NCI-H345 treated with DMSO at 0.1 percent for 48 hours (cell line): ENCODE measurements around the gene SLC22A1.

Experiments used
- DNase-seq: peaks from one replicate; lab custom pipeline; 2025; ENCODE audit not compliant: unreplicated experiment; lab: John Stamatoyannopoulos, UW

SLC22A1 gene

DNA sequence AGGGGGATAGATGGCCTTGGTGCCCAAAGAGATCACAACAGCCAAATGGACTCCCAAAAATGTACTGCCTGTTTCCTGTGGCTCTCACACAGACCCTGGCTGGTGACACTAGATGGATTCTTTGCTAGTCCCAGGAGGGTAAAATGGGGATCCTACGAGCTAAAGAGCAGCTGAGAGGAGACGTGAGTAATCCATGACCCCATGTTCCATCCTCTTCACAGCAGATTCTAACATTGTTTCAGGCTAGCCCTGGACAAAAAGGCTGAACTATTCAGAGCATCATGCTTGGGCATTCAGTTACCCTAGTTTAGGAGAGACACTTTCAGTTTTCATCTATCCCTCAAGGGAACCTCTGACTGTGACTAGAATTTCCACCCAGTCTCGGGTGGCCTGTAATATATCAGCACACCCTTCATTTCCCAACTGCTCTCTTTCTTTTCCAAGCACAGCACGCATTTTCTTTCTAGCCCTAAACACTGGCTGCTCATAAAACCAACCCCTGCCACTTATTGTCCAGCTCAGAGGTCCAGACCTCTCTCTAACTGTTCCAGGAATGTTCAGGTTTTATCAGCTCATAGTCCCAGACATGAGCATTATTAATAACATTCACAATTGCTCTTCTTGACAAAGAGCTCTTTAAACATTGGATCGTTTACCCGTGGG lies 48.5 kb downstream of the SLC22A1 start:
- DNase-seq: no peak

GRCh38 chr6:160172704-160173103 lies 51.1 kb downstream of the SLC22A1 start:
- no peak for DNase-seq

- DNase-seq: no peak
These were observed 52.4 kb downstream of the SLC22A1 start for GRCh38 chr6:160173806-160174527.

GRCh38 chr6:160174681-160175080 lies 53.1 kb downstream of the SLC22A1 start:
- no peak for DNase-seq

DNA sequence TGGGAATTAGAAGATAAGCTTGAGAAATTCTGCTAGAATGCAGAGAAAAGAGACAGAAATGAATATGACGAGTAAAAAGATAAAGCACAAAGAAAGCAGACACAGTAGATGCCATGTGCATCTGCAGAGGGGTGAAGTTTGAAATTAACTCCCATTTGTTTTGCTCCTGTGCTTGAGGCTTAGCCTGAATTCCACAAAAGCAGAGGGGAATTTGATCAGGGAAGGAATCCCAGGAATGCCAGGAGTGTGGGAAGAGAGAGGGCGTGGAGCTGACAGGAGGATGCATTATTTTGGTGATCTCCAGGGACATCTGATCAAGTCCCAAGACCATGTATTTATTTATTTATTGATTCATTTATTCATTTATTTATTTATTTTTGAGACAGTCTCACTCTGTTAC lies 55.6 kb downstream of the SLC22A1 start:
- DNase-seq: no peak

DNA sequence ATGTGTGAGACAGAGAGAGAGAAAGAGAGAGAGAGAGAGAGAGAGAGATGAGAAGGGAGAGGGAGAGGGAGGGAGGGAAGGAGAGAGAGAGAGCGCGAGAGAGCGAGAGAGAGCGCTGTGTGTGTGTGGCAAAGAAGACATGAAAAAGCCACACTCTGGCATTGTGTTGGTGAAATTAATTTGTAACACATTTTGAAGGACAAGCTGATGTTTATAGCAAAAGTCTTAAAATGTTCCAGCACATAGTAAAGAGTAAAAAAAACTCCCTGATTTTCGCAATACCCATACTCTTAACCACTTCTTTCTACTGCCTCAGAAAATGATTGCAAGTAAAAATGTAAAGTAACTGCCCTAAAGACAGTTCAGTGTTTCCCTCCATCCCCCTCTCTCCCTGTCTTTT lies 56.7 kb downstream of the SLC22A1 start:
- DNase-seq: no peak

GRCh38 chr6:160180706-160181105 lies 59.1 kb downstream of the SLC22A1 start:
- no peak for DNase-seq

GRCh38 chr6:160188773-160189172 lies 67.2 kb downstream of the SLC22A1 start:
- DNase-seq: no peak

- no peak for DNase-seq
These were observed 68.5 kb downstream of the SLC22A1 start for GRCh38 chr6:160190081-160190480.

- DNase-seq: no peak
These were observed 69.4 kb downstream of the SLC22A1 start for GRCh38 chr6:160190973-160191372.

DNA sequence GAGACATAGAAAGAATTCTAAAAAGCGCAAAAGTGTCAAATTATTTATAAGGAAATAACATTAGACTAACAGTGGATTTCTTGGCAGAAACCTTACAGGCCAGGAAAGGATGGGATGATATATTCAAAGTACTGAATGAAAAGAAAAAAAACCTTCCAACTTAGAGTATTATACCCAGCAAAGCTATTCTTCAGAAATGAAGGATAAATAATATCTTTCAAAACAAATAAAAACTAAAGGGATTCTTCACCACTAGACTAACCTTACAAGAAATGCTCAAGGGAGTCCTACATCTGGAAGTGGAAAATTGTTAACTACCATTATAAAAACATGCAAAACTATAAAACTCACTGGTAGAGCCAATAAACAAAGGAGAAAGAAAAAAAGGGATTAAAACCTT lies 71.2 kb downstream of the SLC22A1 start:
- DNase-seq: no peak

GRCh38 chr6:160194808-160195207 lies 73.2 kb downstream of the SLC22A1 start:
- DNase-seq: no peak

GRCh38 chr6:160197662-160198061 lies 76.0 kb downstream of the SLC22A1 start:
- DNase-seq: no peak

GRCh38 chr6:160198606-160199211 lies 77.1 kb downstream of the SLC22A1 start:
- no peak for DNase-seq

GRCh38 chr6:160201061-160201460 lies 79.4 kb downstream of the SLC22A1 start:
- no peak for DNase-seq

DNA sequence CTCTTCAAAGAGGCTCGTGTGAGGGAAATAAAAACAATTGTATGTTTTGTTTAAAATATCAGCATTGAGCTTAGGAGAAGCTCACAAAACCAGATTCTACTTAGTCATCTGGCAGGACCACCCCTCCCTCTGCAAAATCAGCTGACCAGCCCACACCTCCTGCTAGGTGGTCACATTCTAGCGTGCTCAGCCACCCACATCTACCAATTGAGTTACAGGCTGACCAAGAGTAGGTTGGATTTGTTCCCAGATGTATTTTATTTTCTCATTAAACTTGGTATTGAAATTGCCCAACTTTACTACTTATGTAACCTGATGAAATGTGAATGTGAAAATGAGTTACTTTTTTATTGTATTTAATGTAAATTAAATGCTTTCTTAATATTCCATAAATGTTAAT lies 80.8 kb downstream of the SLC22A1 start:
- no peak for DNase-seq

GRCh38 chr6:160203076-160203475 lies 81.5 kb downstream of the SLC22A1 start:
- no peak for DNase-seq

DNA sequence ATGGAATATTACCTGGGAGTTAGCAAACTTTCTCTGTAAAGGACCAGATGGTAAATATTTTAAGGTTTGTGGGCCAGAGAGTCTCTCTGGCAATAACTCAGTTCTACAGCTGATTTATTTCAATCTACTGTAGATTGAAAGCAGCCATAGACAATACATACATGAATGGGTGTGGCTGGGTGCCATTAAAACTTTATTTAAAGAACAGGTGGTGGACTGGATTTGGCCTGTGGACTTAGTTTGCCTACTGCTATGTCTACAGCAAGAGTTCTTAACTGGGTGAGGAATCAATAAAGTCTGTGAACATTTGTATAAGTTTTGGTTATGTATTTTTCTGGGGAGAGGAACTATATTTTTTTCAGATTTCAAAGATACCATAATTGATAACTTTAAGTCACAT lies 81.9 kb downstream of the SLC22A1 start:
- DNase-seq: no peak

DNA sequence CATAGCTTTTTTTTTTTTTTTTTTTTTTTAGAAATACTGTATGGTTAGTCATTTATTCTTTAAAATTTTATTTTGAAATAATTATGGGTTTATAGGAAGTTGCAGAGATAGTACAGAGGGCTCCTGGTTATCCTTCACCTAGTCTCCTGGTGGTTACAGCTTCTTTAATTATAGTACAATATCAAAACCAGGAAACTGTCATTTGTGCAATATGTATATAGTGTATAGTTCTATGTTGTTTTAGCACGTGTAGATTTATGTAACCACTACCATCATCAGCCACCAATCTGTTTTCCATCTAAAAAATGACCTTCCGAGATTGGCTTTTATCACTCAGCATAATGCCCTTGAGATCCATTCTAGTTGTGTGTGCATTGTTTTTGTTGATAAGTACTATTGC lies 82.3 kb downstream of the SLC22A1 start:
- no peak for DNase-seq

DNA sequence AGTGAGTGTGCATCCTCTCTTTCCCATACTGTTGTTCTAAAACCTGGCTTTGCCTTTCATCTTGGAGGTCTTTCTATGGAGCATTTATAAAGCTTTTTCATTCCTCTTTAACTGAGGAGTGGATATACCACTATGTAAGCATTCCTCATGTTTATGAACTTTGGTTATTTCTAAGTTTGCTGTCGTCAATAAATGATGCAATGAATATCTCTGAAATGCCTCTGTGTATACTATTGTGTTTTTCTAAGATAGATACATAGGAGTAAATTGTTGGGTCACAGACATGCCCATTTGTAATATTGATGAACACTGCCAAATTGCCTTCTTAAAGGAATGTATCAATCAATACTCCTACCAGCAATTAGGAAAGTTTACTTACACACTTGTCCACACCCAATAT lies 83.1 kb downstream of the SLC22A1 start:
- DNase-seq: no peak

- DNase-seq: no peak
These were observed 86.0 kb downstream of the SLC22A1 start for GRCh38 chr6:160207618-160208017.
